HepG2 (cell line): ENCODE measurements around the gene SYP. TPM values are rescaled to one million over a fixed set of nuclear protein-coding genes. Genes with fewer than 3 reads are reported as not detected.
A peak's percentile ranks its signal among the peaks of the same experiment; 100 is the strongest.

ENCODE experiments used
- AGO1 ChIP-seq: fragments of 200-400 bp; formaldehyde crosslinking; IDR thresholded peaks from 2 replicates; pipeline ENCODE4 v1.6.1; 2017; ENCODE audit warnings: mild to moderate bottlenecking, low read depth, low read length, moderate library complexity; ENCODE audit not compliant: poor library complexity, severe bottlenecking
- CHCHD3 ChIP-seq: sonication (generic); formaldehyde crosslinking; IDR thresholded peaks from 2 replicates; pipeline ENCODE4 v1.8.0; 2022; ENCODE audit warnings: mild to moderate bottlenecking, missing genetic modification reagents, moderate library complexity
- DRAP1 ChIP-seq: IDR thresholded peaks from 2 replicates; pipeline ENCODE4 v1.6.1; 2016; ENCODE audit warnings: missing genetic modification reagents, missing compliant biosample characterization
- HIC2 ChIP-seq: sonication (generic); formaldehyde crosslinking; IDR thresholded peaks from 2 replicates; pipeline ENCODE4 v1.9.0; 2022; ENCODE audit warnings: low read depth, missing genetic modification reagents
- HMG20B ChIP-seq: conservative IDR thresholded peaks from 2 replicates; pipeline ENCODE4 v1.6.1; 2016; ENCODE audit warnings: missing genetic modification reagents, missing compliant biosample characterization
- NKX3-1 ChIP-seq: sonication (generic); formaldehyde crosslinking; IDR thresholded peaks from 2 replicates; pipeline ENCODE4 v1.5.0; 2020; ENCODE audit warnings: missing genetic modification reagents
- ONECUT2 ChIP-seq: sonication (generic); formaldehyde crosslinking; IDR thresholded peaks from 2 replicates; pipeline ENCODE4 v1.4.0; 2020; ENCODE audit warnings: missing genetic modification reagents
- PCBP2 ChIP-seq: fragments of 200-400 bp; formaldehyde crosslinking; optimal IDR thresholded peaks from 2 replicates; pipeline ENCODE3; 2018; ENCODE audit warnings: low read length, low read depth; ENCODE audit not compliant: poor library complexity, severe bottlenecking
- POLR2G ChIP-seq: fragments of 200-400 bp; formaldehyde crosslinking; IDR thresholded peaks from 2 replicates; pipeline ENCODE4 v1.6.1; 2018; ENCODE audit warnings: mild to moderate bottlenecking, low read depth, low read length, moderate library complexity
- PPARG ChIP-seq: conservative IDR thresholded peaks from 2 replicates; pipeline ENCODE4 v1.6.1; 2016; ENCODE audit warnings: missing biosample characterization, missing genetic modification reagents
- RFX3 ChIP-seq: IDR thresholded peaks from 2 replicates; pipeline ENCODE4 v1.6.1; 2016; ENCODE audit warnings: missing biosample characterization, missing genetic modification reagents
- SP2 ChIP-seq: sonication (generic); formaldehyde crosslinking; IDR thresholded peaks from 2 replicates; pipeline ENCODE4 v1.5.1; 2020; ENCODE audit warnings: mild to moderate bottlenecking, missing genetic modification reagents
- SSRP1 ChIP-seq: IDR thresholded peaks from 2 replicates; pipeline ENCODE4 v1.6.1; 2016; ENCODE audit warnings: control low read depth
- U2AF2 ChIP-seq: fragments of 200-400 bp; formaldehyde crosslinking; IDR thresholded peaks from 2 replicates; pipeline ENCODE4 v1.6.1; 2017; ENCODE audit warnings: low read depth, mild to moderate bottlenecking, low read length
- ZBTB20 ChIP-seq: sonication (generic); formaldehyde crosslinking; IDR thresholded peaks from 2 replicates; pipeline ENCODE4 v1.8.1; 2023; ENCODE audit warnings: missing genetic modification reagents, low read depth, mild to moderate bottlenecking, borderline replicate concordance
- ZFX ChIP-seq: sonication (generic); formaldehyde crosslinking; IDR thresholded peaks from 2 replicates; pipeline ENCODE4 v1.4.0; 2020; ENCODE audit warnings: mild to moderate bottlenecking, low read depth, missing genetic modification reagents, moderate library complexity
- ZNF280B ChIP-seq: sonication (generic); formaldehyde crosslinking; IDR thresholded peaks from 2 replicates; pipeline ENCODE4 v1.5.0; 2020; ENCODE audit warnings: missing genetic modification reagents, mild to moderate bottlenecking, borderline replicate concordance
- ZNF337 ChIP-seq: sonication (generic); formaldehyde crosslinking; IDR thresholded peaks from 2 replicates; pipeline ENCODE4 v1.5.1; 2020; ENCODE audit warnings: missing genetic modification reagents, low read depth, mild to moderate bottlenecking, borderline replicate concordance
- ZNF350 ChIP-seq: sonication (generic); formaldehyde crosslinking; IDR thresholded peaks from 2 replicates; pipeline ENCODE4 v1.4.0; 2020; ENCODE audit warnings: mild to moderate bottlenecking, low read depth, missing genetic modification reagents, borderline replicate concordance
- ZNF704 ChIP-seq: sonication (generic); formaldehyde crosslinking; IDR thresholded peaks from 2 replicates; pipeline ENCODE4 v1.8.1; 2023; ENCODE audit warnings: mild to moderate bottlenecking, inconsistent platforms, moderate library complexity, missing genetic modification reagents, borderline replicate concordance
- ZNF710 ChIP-seq: sonication (generic); formaldehyde crosslinking; IDR thresholded peaks from 2 replicates; pipeline ENCODE4 v1.5.0; 2020; ENCODE audit warnings: mild to moderate bottlenecking, missing genetic modification reagents, borderline replicate concordance
- ZSCAN30 ChIP-seq: sonication (generic); formaldehyde crosslinking; IDR thresholded peaks from 2 replicates; pipeline ENCODE4 v1.5.0; 2020; ENCODE audit warnings: mild to moderate bottlenecking, missing genetic modification reagents
- polyA plus RNA-seq, 8 experiments: library from polyadenylated mRNA; depleted of rRNA in 3 of 8; stranded (reverse) in 7 of 8; unstranded in 1 of 8; fragments of >200 nt; fragmentation: Illumina TruSeq in 4 of 8; extraction: Trizol in 4 of 8; gene quantifications; 2 replicates each; pipeline versions ENCODE4 v1.2.1 to v1.2.3, GENCODE V29; 2011 to 2016; ENCODE audit warnings: low read depth in 4 of 8, missing spikeins in 1 of 8, mixed read lengths in 1 of 8; ENCODE audit not compliant: insufficient read depth in 1 of 8
- total RNA-seq, 5 experiments: library from RNA; depleted of rRNA; stranded (reverse); fragments of >200 nt; fragmentation: Illumina TruSeq; extraction: Trizol; gene quantifications; 2 replicates each; pipeline ENCODE4 v1.2.3, GENCODE V29; 2016; ENCODE audit warnings: low read depth in 1 of 5

SYP gene
- total and polyA plus RNA-seq, 2 of the 13 experiments (the other 11 are each of a cell fraction or from before 2014, with no cell fraction given): 2.0 to 2.5 TPM

- TF ChIP-seq ZFX (CRISPR knock-in tag) (peak; percentile 90; the same call in 1 of the 2 replicates), HMG20B (CRISPR knock-in tag) (no peak), ZBTB20 (no peak), POLR2G (peak; percentile 79), PPARG (CRISPR knock-in tag) (no peak), NKX3-1 (CRISPR knock-in tag) (no peak), PCBP2 (no peak), HIC2 (CRISPR knock-in tag) (no peak), ONECUT2 (CRISPR knock-in tag) (no peak), SP2 (peak; percentile 96), ZNF704 (CRISPR knock-in tag) (no peak), CHCHD3 (CRISPR knock-in tag) (no peak), DRAP1 (peak; percentile 55; the same call in 1 of the 2 replicates), SSRP1 (CRISPR knock-in tag) (no peak), ZNF280B (CRISPR knock-in tag) (no peak), ZNF350 (no peak), AGO1 (no peak), ZNF337 (CRISPR knock-in tag) (no peak), ZNF710 (no peak), ZSCAN30 (CRISPR knock-in tag) (no peak), RFX3 (no peak), U2AF2 (no peak)
Observed at GRCh38 chrX:49190821-49191573, 9.0 kb downstream of the SYP start (continued).
